GM19043 (cell line): ENCODE data around the gene IFT88.

Experiments
- ATAC-seq: cut with Tn5 transposase; IDR thresholded peaks from one replicate; pipeline ENCODE4 v1.9.1; 2021; ENCODE audit warnings: low read depth; ENCODE audit not compliant: unreplicated experiment

Gene IFT88

DNA sequence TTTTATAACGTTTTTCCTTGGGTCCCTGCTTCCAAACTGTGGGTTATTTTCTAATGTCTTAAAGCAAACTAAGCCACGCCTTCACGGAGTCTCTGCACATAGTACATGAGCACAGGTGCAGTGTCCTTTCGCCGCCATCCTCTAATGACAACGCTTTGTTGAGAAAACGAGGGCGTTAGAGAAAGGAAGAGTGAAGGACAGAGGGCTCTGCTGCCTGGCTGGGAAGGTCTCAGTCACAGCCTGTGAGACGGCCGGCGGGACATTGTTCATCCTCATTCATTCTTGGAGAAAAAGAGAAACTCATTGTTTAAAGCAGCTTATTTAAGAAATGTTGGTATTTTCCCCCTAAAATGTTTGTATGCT is 146.0 kb downstream of the IFT88 start:
- ATAC-seq = no peak

GRCh38 chr13:20713751-20714150 is 146.8 kb downstream of the IFT88 start:
- no peak for ATAC-seq

DNA sequence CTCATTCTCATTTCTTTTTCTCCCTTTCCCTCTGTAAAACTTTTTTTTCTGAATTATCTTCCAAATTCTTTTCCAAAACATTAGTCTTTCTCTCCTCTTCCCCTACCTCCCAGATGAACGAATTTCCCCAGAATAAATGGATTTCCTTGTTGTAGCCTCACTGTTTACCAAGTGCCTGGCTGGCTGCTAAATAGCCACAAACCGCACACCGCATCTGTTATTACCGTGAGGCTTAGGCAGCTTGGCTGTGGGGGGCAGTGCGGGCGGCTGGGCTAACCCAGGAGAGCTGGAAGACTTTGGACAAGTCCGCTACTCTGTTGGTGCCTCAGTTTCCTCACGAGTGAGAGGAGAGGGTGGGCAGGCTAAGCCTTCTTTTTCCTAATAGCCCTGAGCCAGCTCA is 147.2 kb downstream of the IFT88 start:
- ATAC-seq = no peak

DNA sequence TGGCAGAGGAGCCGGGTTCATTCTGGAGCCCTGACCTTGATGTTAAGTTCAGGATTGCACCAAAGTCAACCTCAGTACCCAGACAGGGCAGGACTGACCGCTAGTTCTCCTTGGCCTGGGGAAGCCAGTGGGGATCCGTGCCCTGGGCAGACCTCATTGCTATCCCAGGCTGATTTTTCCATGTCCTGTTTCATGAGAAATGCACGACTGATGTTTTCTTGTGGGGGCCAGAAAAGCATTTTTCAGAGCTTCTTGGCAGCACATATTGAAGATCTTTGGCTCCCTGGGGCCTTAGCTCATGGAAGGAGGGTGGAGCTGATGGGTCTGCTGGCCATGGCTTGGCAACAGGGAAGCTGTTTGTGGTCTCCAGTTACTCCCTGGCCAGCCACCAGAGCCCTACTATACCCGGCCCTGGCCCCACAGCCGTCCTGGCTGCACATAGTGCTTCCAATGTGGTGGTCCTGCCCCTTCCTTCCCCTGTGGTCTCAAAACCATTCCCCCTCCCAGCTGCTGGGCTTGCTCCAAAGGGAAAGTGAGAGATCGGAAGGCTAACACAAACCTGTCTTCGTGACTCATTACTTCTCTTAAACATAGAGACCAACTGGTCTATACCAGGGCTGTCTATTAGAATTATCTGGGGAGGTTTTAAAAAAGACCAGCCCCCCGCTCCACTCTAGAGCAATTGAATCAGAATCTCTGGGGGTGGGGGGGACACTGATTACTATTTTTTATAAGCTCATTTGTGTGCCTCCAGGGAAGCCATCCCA is 147.8 kb downstream of the IFT88 start:
- no peak for ATAC-seq

- no peak for ATAC-seq
Observed at GRCh38 chr13:20715330-20715712, 148.4 kb downstream of the IFT88 start.

GRCh38 chr13:20716951-20717350 is 150.0 kb downstream of the IFT88 start:
- no peak for ATAC-seq

- ATAC-seq = no peak
Observed at GRCh38 chr13:20717581-20718542, 150.9 kb downstream of the IFT88 start.

- no peak for ATAC-seq
Observed at GRCh38 chr13:20718958-20719566, 152.1 kb downstream of the IFT88 start.

DNA sequence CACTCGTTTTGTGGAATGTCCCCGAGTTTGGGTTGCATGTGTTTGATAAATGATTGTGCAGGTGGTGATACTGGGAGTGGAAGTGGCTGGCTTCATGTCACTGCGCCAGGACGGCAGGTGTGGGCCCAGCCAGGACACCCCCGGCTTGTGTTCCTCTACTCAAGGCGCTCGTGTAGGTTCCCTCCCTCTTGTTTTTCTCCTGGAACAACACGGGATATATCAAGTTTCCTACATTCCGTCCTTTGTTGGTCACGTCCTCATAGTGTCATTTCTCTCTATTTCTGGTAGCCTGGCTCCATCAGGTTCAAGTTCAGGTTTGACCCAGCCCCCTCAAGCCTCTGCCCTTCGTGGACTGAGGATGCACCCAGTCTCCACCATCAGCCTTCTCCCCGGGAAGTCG is 152.8 kb downstream of the IFT88 start:
- no peak for ATAC-seq

GRCh38 chr13:20720499-20720898 is 153.5 kb downstream of the IFT88 start:
- ATAC-seq = no peak

- no peak for ATAC-seq
Observed at GRCh38 chr13:20721058-20721453, 154.1 kb downstream of the IFT88 start.

DNA sequence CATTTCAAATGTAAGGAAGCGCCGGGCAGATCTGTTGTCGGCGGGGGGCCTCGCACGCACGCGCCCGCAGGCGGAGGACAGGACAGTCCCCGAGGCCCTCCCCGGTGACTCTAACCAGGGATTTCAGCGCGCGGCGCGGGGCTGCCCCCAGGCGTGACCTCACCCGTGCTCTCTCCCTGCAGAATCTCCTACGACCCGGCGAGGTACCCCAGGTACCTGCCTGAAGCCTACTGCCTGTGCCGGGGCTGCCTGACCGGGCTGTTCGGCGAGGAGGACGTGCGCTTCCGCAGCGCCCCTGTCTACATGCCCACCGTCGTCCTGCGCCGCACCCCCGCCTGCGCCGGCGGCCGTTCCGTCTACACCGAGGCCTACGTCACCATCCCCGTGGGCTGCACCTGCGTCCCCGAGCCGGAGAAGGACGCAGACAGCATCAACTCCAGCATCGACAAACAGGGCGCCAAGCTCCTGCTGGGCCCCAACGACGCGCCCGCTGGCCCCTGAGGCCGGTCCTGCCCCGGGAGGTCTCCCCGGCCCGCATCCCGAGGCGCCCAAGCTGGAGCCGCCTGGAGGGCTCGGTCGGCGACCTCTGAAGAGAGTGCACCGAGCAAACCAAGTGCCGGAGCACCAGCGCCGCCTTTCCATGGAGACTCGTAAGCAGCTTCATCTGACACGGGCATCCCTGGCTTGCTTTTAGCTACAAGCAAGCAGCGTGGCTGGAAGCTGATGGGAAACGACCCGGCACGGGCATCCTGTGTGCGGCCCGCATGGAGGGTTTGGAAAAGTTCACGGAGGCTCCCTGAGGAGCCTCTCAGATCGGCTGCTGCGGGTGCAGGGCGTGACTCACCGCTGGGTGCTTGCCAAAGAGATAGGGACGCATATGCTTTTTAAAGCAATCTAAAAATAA is 154.7 kb downstream of the IFT88 start:
- no peak for ATAC-seq

DNA sequence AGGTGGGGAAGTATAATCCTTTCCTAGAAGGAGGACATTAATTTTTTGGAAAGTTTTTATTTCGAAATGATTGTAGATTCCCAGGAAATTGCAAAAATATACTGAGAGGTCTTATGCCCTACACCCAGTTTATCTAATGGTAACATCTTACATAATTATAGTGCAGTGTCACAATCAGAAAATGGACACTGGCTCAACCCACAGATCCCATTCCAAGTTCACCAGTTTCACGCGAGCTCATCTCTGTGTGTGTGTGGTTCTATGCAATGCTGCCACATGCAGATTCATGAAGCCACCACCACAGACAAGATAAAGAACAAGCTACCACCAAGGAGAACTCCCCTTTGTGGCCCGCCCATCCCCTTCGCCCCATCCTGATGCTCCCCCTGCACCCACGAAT is 160.9 kb downstream of the IFT88 start:
- no peak for ATAC-seq

DNA sequence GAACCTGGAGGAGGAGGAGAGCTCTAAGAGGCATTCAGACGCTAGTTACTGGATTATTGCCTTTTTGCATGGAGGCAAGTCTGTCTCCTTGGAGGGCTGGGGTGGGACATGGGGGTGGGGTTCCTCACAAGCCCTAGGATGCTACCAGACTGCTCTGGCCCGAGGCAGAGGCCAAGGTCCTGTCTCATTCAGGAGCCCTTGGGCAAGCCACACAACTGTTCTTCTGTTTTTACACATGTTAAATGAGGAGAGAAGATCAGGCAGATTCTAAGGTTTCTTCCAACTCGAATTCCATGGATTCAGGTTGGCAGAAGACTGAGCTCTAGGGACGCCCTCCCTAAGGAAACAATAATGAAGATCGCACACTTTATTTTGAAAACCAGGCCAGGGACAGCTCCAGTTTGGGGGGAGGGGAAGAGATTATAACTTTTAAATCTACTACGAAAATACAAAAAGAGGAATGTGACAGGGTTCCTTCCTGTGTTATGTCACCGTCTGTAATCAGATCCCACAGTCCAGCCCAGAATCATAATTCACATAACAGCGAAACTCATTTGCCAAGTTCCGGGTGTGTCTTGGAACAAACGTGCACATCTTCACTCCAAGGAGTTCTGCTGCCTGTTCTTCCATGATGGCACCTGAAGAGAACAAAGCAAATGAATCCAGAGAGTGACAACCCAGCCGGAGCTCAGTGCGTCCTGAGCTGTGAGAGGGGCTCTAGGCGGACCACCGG is 161.8 kb downstream of the IFT88 start:
- no peak for ATAC-seq

DNA sequence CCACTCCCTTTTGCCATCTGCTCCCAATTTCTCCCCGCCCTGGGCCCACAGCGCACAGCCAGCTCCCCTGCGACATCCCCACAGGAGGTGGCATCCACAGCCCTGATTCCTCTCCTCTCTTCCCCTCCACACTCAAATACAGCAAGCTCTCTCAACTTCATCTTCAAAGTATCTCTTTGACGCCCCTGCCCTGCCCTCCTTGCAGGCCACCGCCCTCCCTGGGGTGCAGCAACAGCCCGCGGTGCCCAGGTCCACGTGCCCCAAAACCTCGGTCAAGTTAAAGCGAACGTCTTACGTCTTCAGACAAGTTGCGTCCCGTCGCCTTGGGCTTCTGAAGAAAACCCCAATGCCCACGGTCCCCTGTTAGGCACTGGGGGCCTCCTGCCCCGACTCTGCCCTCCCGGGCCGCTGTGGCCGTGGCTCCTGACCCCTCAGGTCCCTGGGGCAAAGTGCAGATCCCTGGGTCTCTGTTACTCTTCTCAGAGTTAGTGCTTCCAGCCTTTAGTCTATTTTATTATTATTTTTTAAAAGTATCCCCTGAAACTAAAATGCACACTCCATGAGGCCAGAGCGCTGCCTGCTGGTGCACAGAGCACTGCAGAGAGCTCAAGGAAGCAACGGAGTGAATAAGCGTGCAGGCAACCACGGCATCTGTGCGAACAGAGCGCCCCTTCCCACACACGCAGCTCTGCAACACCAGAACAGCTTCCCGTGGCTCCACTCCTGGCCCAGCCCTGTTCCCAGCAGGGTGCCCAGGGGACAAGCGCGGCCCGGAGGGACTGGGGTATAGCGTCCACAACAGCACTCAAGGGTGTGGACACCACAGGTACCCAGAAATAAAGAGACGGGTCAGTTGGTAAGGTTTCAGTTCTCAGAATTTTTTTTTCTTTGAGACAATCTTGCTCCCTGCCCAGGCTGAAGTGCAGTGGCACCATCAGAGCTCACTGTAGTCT is 163.0 kb downstream of the IFT88 start:
- no peak for ATAC-seq

DNA sequence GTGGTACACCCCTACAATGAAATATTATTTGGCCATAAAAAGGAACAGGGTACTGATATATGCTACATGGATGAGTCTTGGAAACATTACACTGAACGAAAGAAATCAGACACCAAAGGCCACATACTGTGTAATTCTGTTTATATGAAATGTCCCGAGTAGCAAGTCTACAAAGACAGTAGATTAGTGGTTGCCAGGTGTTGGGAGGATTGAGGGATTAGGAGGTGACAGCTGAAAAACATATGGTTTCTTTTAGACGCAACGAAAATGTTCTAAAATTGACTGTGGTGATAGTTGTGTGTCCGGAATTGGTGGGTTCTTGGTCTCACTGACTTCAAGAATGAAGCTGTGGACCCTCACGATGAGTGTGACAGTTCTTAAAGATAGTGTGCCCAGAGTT is 171.7 kb downstream of the IFT88 start:
- no peak for ATAC-seq

DNA sequence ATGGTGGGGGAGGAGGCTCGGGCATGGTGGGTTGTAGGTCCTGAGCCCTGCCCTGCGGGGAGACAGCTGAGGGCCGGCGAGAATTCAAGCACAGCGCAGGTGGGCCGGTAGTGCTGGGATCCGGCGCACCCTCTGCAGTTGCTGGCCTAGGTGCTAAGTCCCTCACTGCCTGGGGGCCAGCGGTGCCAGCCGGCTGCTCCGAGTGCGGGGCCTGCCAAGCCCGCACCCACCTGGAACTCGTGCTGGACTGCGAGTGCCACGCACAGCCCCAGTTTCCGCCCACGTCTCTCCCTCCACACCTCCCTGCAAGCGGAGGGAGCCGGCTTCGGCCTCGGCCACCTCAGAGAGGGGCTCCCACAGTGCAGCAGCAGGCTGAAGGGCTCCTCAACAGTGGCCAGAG is 173.1 kb downstream of the IFT88 start:
- ATAC-seq = no peak
